Breast epithelium (tissue), 4 donors: ENCODE data around the gene TMEM221. TPM values are rescaled to one million over a fixed set of nuclear protein-coding genes. Genes with fewer than 3 reads are reported as not detected.

Experiments
- DNase-seq, 2 donors: peaks; one replicate each; pipeline ENCODE4 v3.0.0-alpha.2; 2019; ENCODE audit warnings: low spot score in 2 of 2
- H3K27ac ChIP-seq, 2 donors: fragments of 200-600 bp; sonication (generic) in 1 of 2; one replicate each; pipeline ENCODE4 v1.5.1; 2016 to 2019; ENCODE audit warnings: mild to moderate bottlenecking in 1 of 2
- H3K27me3 ChIP-seq, 2 donors: fragments of 200-600 bp; sonication (generic) in 1 of 2; one replicate each; pipeline versions ENCODE4 v1.5.1 to v1.6.0; 2017 to 2019; ENCODE audit warnings: control low read depth in 1 of 2, mild to moderate bottlenecking in 1 of 2
- H3K36me3 ChIP-seq: fragments of 200-600 bp; one replicate; pipeline ENCODE4 v1.5.1; 2019
- H3K4me1 ChIP-seq, 2 donors: fragments of 200-600 bp; sonication (generic); one replicate each; pipeline ENCODE4 v1.5.1; 2016 to 2019; ENCODE audit warnings: control low read depth in 1 of 2
- H3K4me3 ChIP-seq, 3 donors: fragments of 200-600 bp; sonication (generic); 1 replicate in 2 of 3; 2 replicates in 1 of 3; pipeline ENCODE4 v1.5.1; 2016 to 2019; ENCODE audit warnings: mild to moderate bottlenecking in 3 of 3, moderate library complexity in 2 of 3
- H3K9me3 ChIP-seq, 2 donors: fragments of 200-600 bp; sonication (generic) in 1 of 2; one replicate each; pipeline ENCODE4 v1.5.1; 2016 to 2019; ENCODE audit warnings: control low read depth in 1 of 2
- CTCF ChIP-seq, 3 donors: fragments of 450-650 bp; IDR thresholded peaks; one replicate each; pipeline ENCODE4 v1.5.1; 2016 to 2017; ENCODE audit warnings: antibody characterized with exemption in 3 of 3, mild to moderate bottlenecking in 3 of 3, moderate library complexity in 3 of 3
- POLR2A ChIP-seq: fragments of 450-650 bp; IDR thresholded peaks from one replicate; pipeline ENCODE4 v1.6.1; 2016; ENCODE audit warnings: antibody characterized with exemption, mild to moderate bottlenecking, moderate library complexity
- POLR2AphosphoS5 ChIP-seq, 3 donors: sonication (generic); formaldehyde crosslinking; IDR thresholded peaks; one replicate each; pipeline ENCODE4 v1.6.1; 2017; ENCODE audit warnings: antibody characterized with exemption in 3 of 3
- intact Hi-C: fragments of 100-400 bp; cut with DNase I; formaldehyde crosslinking; loops from one replicate; pipeline ENCODE4 v1.15.1; 2023; ENCODE audit warnings: low total_unique reads
- total RNA-seq, 3 donors: library from RNA; depleted of rRNA; stranded (reverse); fragments of >200 nt; gene quantifications; one replicate each; pipeline ENCODE4 v1.1.0, GENCODE V29; 2016

Gene TMEM221
- total RNA-seq, 3 donors from 2014 or later: 0.33 to 0.73 (median 0.64) TPM

GRCh38 chr19:17415121-17415520 is 33.3 kb downstream of the TMEM221 start:
- no peak for DNase-seq
- no peaks in the 10 kb centered on the region for H3K4me1 ChIP-seq
- no peak overlapping the region for H3K4me3 ChIP-seq
- no peaks in the 10 kb centered on the region for H3K27me3 ChIP-seq
- no peaks in the 10 kb centered on the region for H3K36me3 ChIP-seq
- H3K27ac ChIP-seq: no peak overlapping the region
- no peaks in the 10 kb centered on the region for H3K9me3 ChIP-seq
- intact Hi-C loops: no loop called here
- TF ChIP-seq POLR2A (no peak), POLR2AphosphoS5 (IDR thresholded peaks at IDR 0.05) (no peak), CTCF (IDR thresholded peaks at IDR 0.05) (no peak)

- no peak for TF ChIP-seq POLR2AphosphoS5 (IDR thresholded peaks at IDR 0.05)
- no peak for TF ChIP-seq CTCF (IDR thresholded peaks at IDR 0.05)
- no peak for TF ChIP-seq POLR2A
- H3K9me3 ChIP-seq: no peaks in the 10 kb centered on the region
- no peaks in the 10 kb centered on the region for H3K27me3 ChIP-seq
- no peak overlapping the region for H3K4me3 ChIP-seq
- no peaks in the 10 kb centered on the region for H3K36me3 ChIP-seq
- no peak overlapping the region for H3K27ac ChIP-seq
- intact Hi-C loops: no loop called here
- no peak for DNase-seq
- H3K4me1 ChIP-seq: no peaks in the 10 kb centered on the region
Measured at GRCh38 chr19:17414097-17414496, 34.4 kb downstream of the TMEM221 start.

GRCh38 chr19:17411801-17412200 is 36.7 kb downstream of the TMEM221 start:
- no peak for DNase-seq
- Histone ChIP-seq H3K9me3 (no peaks in the 10 kb centered on the region), H3K27me3 (no peaks in the 10 kb centered on the region), H3K4me3 (no peak overlapping the region), H3K4me1 (peaks cover 0 to 1% of the 10 kb centered on the region in 2 donors), H3K27ac (no peak overlapping the region), H3K36me3 (no peaks in the 10 kb centered on the region)
- no peak for TF ChIP-seq POLR2AphosphoS5 (IDR thresholded peaks at IDR 0.05)
- intact Hi-C loops: no loop called here

GRCh38 chr19:17409990-17410389 is 38.5 kb downstream of the TMEM221 start:
- Histone ChIP-seq H3K27ac (no peak overlapping the region), H3K9me3 (no peaks in the 10 kb centered on the region), H3K4me1 (peaks cover 0 to 12% of the 10 kb centered on the region in 2 donors), H3K36me3 (no peaks in the 10 kb centered on the region), H3K4me3 (no peak overlapping the region), H3K27me3 (no peaks in the 10 kb centered on the region)
- no peak for DNase-seq
- intact Hi-C loops: no loop called here
- TF ChIP-seq POLR2A (no peak), CTCF (IDR thresholded peaks at IDR 0.05) (no peak), POLR2AphosphoS5 (IDR thresholded peaks at IDR 0.05) (no peak)

GRCh38 chr19:17406887-17407196 is 41.6 kb downstream of the TMEM221 start:
- H3K27me3 ChIP-seq: no peaks in the 10 kb centered on the region
- intact Hi-C loops: no loop called here
- no peak for TF ChIP-seq POLR2A
- TF ChIP-seq CTCF (IDR thresholded peaks at IDR 0.05): no peak
- no peak for TF ChIP-seq POLR2AphosphoS5 (IDR thresholded peaks at IDR 0.05)
- H3K9me3 ChIP-seq: no peaks in the 10 kb centered on the region
- peak overlapping the region; percentile 77 to 88 for H3K27ac ChIP-seq
- H3K4me3 ChIP-seq: peak overlapping the region in 2 of 3 donors; percentile 54 to 68
- H3K36me3 ChIP-seq: no peaks in the 10 kb centered on the region
- no peak for DNase-seq
- peaks cover 0 to 12% of the 10 kb centered on the region in 2 donors for H3K4me1 ChIP-seq
